ENCODE results near the gene CSNK1A1L.

DNA sequence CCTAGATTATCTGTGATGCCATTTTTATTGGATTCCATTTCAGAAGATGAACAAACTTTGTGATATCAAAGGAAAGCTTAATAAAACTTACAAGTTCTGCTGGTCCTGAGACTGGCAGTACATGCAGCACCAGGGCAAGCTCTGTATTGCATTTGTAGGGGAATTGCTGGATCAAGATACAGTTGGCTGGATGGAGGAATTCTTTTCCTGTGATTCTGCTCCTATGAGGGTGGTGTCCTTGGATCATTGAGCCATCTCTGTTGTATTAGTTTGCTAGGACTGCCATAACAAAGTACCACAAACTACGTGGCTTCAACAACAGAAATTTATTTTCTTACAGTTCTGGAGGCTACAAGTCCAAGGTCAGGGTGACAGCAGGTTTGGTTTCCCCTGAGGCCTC is 33.9 kb upstream of the CSNK1A1L start:
- TF ChIP-seq, protein P1, sequence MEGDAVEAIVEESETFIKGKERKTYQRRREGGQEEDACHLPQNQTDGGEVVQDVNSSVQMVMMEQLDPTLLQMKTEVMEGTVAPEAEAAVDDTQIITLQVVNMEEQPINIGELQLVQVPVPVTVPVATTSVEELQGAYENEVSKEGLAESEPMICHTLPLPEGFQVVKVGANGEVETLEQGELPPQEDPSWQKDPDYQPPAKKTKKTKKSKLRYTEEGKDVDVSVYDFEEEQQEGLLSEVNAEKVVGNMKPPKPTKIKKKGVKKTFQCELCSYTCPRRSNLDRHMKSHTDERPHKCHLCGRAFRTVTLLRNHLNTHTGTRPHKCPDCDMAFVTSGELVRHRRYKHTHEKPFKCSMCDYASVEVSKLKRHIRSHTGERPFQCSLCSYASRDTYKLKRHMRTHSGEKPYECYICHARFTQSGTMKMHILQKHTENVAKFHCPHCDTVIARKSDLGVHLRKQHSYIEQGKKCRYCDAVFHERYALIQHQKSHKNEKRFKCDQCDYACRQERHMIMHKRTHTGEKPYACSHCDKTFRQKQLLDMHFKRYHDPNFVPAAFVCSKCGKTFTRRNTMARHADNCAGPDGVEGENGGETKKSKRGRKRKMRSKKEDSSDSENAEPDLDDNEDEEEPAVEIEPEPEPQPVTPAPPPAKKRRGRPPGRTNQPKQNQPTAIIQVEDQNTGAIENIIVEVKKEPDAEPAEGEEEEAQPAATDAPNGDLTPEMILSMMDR (IDR thresholded peaks at IDR 0.05): no peak
- no peak for TF ChIP-seq POLR2A (IDR thresholded peaks at IDR 0.05; ENCODE audit: low read depth)
- TF ChIP-seq POLR2AphosphoS5 (IDR thresholded peaks at IDR 0.05): no peak

Measured in esophagus muscularis mucosa (tissue), 3 donors.